ENCODE results near the gene TBC1D22A. TPM values are rescaled to one million over a fixed set of nuclear protein-coding genes. Genes with fewer than 3 reads are reported as not detected.

Gene TBC1D22A
- total RNA-seq, 3 donors from 2014 or later = 35.6 to 51.9 (median 41.8) TPM

- ATAC-seq (no peak), DNase-seq (no peak)
- TF ChIP-seq, protein P1, sequence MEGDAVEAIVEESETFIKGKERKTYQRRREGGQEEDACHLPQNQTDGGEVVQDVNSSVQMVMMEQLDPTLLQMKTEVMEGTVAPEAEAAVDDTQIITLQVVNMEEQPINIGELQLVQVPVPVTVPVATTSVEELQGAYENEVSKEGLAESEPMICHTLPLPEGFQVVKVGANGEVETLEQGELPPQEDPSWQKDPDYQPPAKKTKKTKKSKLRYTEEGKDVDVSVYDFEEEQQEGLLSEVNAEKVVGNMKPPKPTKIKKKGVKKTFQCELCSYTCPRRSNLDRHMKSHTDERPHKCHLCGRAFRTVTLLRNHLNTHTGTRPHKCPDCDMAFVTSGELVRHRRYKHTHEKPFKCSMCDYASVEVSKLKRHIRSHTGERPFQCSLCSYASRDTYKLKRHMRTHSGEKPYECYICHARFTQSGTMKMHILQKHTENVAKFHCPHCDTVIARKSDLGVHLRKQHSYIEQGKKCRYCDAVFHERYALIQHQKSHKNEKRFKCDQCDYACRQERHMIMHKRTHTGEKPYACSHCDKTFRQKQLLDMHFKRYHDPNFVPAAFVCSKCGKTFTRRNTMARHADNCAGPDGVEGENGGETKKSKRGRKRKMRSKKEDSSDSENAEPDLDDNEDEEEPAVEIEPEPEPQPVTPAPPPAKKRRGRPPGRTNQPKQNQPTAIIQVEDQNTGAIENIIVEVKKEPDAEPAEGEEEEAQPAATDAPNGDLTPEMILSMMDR (IDR thresholded peaks at IDR 0.05) = no peak
- intact Hi-C loops (cut with DNase I, micrococcal nuclease) = no loop called here
- Histone ChIP-seq H3K9me3 (no peaks in the 10 kb centered on the region), H3K4me3 (no peak overlapping the region), H3K4me1 (ENCODE audit: low read depth) (peaks cover 7% of the 10 kb centered on the region), H3K36me3 (ENCODE audit: low read depth) (no peaks in the 10 kb centered on the region)
Observed at GRCh38 chr22:46867106-46867505, 104.7 kb downstream of the TBC1D22A start.

GRCh38 chr22:46869329-46869728, 106.9 kb downstream of the TBC1D22A start:
- H3K4me3 ChIP-seq = no peak overlapping the region
- no peak for DNase-seq
- intact Hi-C loops (cut with DNase I, micrococcal nuclease) = no loop called here
- TF ChIP-seq, protein P1 (IDR thresholded peaks at IDR 0.05) = no peak
- H3K4me1 ChIP-seq (ENCODE audit: low read depth) = no peaks in the 10 kb centered on the region
- H3K36me3 ChIP-seq (ENCODE audit: low read depth) = no peaks in the 10 kb centered on the region
- H3K9me3 ChIP-seq = peaks cover 3% of the 10 kb centered on the region
- ATAC-seq = no peak

DNA sequence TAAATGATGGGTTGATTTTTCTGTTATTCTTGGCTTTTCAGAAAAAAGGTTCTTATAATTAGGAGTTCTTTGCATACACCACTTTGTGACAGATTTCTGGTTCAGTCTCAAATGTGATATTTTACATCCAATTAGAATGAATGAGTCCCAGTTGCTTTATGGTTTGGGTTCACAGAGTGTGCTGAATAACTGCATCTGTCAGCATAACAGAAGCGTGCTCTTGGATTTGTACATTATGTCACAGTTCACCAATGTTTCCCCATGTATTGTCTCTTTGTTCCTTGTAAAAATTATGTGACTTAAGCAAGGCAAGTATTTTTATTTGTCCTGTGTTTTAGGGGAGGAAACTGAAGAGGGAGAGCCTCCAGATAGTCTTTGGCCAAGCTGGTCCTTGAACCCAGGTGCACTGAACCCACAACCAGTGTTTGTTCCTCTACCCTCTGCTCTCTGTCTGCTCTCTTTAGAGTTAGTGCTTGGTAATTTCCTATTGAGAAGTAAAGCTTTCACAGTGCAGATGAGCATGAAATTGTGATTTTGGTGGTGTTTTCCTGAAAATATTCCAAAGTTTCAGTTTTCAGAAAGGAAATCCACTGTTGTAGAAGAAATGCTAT, 107.5 kb downstream of the TBC1D22A start:
- Histone ChIP-seq H3K4me3 (no peak overlapping the region), H3K36me3 (ENCODE audit: low read depth) (no peaks in the 10 kb centered on the region), H3K4me1 (ENCODE audit: low read depth) (no peaks in the 10 kb centered on the region), H3K9me3 (peaks cover 3% of the 10 kb centered on the region)
- intact Hi-C loops (cut with DNase I, micrococcal nuclease) = no loop called here
- DNase-seq (no peak), ATAC-seq (no peak)
- TF ChIP-seq, protein P1 (IDR thresholded peaks at IDR 0.05) = no peak

DNA sequence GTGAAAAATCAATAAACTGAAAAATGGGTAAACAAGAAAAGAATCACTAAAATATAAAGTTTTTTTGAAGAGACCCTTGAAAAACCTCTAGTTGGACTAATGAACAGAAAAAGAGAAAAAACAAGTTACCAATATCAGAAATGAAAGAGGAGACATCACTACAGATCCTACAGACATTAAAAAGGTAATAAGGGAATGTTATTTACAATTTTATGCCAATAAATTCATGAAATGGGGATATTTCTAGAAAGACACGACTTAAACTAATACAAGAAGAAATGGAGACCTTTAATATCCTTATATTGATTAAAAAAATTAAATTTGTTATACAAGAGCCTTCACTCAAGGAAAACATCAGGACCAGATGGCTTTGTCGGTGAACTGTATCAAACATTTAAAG, 109.4 kb downstream of the TBC1D22A start:
- Histone ChIP-seq H3K9me3 (peaks cover 3% of the 10 kb centered on the region), H3K36me3 (ENCODE audit: low read depth) (no peaks in the 10 kb centered on the region), H3K4me3 (no peak overlapping the region), H3K4me1 (ENCODE audit: low read depth) (no peaks in the 10 kb centered on the region)
- DNase-seq = no peak
- ATAC-seq = no peak
- intact Hi-C loops (cut with DNase I, micrococcal nuclease) = no loop called here
- TF ChIP-seq, protein P1 (IDR thresholded peaks at IDR 0.05) = no peak

DNA sequence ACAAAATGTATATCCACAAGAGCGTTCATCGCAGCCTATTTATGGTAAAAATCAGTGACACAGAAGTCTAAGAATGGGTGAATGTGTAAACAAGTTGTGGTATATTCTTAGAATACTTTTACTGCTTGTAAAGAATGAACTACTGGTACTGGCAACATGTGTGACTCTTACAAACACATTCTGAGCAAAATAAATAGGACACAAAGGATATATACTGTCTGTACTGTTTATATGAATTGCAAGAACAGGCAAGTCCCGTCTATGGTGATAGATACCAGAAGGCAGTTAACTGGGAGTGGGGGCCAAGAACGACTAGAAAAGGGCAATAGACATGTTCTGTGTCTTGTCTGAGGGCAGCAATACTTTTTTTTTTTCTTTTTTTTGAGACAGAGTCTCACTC, 112.6 kb downstream of the TBC1D22A start:
- intact Hi-C loops (cut with DNase I, micrococcal nuclease) = no loop called here
- H3K4me3 ChIP-seq = no peak overlapping the region
- ATAC-seq (no peak), DNase-seq (no peak)
- H3K36me3 ChIP-seq (ENCODE audit: low read depth) = no peaks in the 10 kb centered on the region
- H3K9me3 ChIP-seq = peaks cover 3% of the 10 kb centered on the region
- TF ChIP-seq, protein P1 (IDR thresholded peaks at IDR 0.05) = no peak
- H3K4me1 ChIP-seq (ENCODE audit: low read depth) = no peaks in the 10 kb centered on the region
